ENCODE data around the gene GNAQ.
A peak's percentile ranks its signal among the peaks of the same experiment; 100 is the strongest.
"Not testable (repeated sequence)": the region's sequence is repeated elsewhere in the genome, so short reads cannot be mapped to it uniquely, and the experiment has no call there.

The GNAQ gene

DNA sequence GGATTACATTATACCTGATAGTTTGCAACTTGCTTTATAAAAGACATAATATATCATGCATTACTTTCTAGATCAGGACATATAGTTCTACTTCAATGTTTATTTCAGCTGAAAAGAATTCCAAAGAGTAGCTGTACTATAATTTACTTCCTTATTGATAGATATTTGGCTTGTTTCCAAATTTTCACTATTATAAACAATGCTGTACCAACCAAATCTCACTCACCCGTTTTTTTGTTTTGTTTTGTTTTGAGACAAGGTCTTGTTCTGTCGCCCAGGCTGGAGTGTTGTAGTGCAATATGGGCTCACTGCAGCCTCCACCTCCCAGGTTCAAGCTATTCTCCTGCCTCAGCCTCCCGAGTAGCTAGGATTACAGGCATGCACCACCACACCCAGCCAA is 132.7 kb downstream of the GNAQ start:
- ATAC-seq, result no peak

DNA sequence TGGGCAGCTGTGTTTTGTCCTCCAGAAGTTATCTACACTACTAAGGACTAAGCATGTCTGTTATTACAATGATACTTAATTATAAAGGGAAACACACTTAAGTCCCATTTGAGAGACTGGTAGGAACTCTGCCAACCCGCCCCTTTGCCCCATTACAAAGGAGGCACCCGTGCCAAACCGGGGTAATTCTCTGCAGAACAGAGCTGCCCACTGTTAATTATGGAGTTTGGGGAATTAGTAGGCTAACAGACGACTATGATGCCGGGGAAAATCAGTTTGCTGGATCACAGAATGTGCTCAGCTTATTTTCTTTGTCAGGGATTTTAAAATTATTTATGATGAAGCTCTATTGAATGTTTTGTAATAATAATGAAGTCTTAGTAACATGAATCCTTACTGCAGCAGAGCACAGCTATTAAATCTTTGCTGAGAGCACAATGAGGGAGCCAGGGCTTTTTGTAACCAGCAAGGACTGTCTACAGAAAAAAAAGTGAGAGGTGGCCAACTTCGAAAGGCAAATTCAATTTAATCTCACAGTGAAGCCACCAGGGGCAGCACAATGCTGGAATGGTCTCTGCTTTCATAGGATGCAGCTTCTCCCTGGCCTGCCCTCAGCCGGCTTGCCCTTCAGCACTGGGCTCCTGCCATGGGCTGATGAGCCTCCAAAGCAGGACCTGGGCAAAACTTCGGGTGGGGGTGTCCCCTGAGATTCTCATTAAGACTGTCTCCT is 134.5 kb downstream of the GNAQ start:
- no peak for ATAC-seq

DNA sequence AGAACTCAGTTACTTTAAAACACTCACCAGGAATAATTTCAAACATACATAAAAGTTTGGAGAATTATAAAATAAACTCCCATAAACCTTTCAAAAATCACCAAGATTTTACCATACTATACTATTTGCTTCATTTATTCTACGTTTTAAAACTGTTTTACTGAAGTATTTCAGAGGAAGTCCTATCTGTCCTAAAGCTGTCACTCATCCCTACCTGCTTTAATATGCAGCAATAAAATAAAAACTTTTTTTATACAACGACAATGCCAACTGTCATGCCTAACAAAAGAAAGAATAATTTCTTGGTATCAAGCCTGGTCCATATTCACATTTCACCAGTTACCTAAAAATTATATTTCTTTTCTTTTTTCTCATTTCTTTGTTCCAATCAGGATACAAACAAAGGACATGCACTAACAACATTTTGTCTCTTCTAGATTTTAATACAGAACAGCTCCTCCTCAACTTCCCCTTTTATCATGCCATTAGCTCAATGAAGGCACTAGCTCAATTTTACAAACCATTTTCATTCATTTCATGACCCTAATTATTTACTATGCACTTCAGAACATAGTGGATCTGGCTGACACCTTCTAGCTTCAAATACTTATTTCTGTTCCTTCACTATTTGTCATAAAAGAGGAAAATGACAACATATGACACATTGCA is 135.2 kb downstream of the GNAQ start:
- no peak for ATAC-seq

DNA sequence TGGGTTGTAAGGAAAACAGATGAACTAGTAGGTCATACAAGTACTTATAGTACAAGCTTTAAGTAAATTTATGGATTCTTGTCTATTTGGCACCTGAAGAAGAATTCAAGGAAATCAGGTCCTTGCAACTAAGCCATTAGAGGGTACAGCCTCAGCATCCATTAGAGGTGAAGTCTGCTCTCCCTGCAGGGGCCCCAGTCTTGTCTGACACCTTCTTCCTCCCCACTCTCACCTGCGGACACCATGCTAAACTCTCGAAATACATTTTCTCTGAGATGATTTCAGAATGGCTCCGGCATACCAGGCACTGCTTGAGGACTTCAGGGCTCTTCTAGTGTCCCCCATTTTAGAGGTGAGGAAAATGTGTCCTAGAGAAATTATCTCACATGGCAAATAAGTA is 137.9 kb downstream of the GNAQ start:
- no peak for ATAC-seq

DNA sequence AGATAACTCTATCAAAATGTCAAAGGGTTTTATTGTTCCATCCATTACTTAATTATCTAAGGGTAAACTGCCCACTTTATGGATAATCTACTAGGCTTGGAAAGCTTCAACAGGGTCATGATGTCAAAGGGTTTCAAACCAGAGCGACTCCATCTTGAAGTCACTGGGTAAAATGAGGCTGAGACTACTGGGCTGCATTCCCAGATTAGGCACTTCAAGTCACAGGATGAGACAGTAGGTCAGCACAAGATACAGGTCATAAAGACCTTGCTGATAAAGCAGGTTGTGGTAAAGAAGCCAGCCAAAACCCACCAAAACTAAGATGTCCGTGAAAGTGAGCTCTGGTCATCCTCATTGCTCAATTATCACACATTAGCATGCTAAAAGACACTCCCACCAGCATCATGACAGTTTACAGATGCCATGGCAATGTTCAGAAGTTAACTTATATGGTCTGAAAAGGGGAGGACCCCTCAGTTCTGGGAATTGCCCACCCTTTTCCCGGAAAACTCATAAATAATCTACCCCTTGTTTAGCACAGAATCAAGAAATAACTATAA is 138.6 kb downstream of the GNAQ start:
- no peak for ATAC-seq

DNA sequence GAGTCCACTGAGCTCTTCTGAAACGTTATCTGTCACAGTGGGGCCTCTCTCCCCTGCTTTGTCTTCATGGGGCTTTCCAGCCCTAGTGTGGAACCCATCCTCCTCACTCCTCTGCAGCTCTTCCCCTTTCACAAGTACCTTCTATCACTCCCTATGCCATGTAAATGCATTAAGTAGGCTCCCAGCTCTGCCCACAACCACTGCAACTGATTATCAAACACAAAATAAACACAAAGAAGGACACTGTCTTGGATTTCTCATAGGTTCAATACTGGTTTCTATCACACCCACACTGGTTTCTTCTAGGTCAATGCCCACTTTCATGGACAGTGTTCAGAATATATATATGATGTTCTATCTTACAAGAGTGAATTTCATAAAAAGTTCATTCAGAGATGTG is 139.4 kb downstream of the GNAQ start:
- ATAC-seq, result peak in 1 of 2 donors; percentile 36

DNA sequence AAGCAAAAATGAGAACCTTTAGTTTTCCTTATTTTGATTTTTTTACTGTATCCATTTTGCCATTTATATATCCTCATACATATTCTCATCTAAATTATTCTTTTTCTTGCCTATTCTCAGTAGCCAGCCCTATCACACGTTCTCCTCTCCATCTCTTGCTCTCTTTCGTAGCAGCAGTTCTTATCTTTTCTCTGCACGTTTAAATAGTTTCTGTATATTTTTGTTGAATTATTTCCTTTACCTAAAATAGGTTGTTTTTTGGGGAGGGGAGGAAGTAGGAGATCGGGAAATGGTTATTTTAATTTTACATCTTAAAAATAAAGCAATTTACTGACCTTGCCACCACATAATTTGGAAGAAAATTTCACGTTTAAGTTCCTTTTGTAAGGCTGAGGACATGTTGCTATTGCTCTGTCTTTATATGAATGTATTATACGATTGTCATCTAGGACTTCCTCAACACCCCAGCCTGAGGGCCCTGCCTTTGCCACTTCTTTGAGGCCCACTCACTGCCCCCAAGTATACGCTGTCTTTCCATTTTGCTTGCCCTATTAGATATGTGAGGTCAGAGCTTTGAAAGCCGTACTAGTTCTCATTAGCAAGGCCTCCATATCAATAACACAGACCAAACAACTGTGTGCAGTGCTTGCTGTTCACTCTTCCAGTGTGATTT is 140.3 kb downstream of the GNAQ start:
- ATAC-seq, result no peak

DNA sequence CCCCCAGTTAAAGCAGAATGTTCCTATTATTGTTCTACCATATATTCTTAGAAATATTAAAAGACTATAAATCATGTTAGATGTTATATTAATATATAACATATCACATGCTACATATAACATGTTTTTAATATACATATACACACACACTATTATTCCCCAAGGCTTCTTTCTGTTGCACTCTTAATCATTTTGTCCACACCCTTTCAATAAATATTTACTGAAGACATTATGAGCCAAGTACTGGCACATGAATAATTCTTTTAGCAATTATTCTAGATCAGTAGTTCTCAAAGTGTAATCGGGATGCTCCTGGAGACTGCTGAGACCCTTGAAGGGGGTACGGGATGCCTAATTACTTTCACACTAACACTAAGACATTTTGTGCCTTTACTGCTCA is 143.9 kb downstream of the GNAQ start:
- no peak for ATAC-seq

DNA sequence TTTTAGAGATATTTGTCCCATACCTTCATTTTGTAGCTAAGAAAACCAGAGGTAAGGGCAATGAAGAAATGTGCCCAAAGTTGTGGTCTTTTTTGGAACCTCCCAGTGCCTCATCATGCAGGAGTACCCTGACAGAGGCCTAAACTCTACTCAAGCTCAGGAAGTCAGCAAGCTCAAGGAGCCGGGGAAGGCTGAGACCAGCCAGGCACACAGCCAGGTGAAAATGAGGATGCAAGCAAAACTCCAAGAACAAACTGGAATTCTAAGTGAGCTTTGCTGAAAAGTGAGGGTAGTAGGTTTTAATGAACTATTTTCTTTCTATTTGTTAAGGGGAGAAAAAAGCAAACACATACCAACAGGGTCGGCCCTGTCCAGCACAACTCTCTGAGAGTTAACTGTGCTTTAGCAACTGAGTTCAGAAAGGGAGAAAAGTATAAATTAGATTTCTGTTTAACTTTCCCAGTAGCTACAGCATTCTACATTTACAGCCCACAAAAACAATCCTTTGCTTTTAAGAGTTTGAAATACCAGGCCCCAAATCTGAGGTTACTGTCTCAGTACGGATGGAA is 146.4 kb downstream of the GNAQ start:
- ATAC-seq, result no peak

DNA sequence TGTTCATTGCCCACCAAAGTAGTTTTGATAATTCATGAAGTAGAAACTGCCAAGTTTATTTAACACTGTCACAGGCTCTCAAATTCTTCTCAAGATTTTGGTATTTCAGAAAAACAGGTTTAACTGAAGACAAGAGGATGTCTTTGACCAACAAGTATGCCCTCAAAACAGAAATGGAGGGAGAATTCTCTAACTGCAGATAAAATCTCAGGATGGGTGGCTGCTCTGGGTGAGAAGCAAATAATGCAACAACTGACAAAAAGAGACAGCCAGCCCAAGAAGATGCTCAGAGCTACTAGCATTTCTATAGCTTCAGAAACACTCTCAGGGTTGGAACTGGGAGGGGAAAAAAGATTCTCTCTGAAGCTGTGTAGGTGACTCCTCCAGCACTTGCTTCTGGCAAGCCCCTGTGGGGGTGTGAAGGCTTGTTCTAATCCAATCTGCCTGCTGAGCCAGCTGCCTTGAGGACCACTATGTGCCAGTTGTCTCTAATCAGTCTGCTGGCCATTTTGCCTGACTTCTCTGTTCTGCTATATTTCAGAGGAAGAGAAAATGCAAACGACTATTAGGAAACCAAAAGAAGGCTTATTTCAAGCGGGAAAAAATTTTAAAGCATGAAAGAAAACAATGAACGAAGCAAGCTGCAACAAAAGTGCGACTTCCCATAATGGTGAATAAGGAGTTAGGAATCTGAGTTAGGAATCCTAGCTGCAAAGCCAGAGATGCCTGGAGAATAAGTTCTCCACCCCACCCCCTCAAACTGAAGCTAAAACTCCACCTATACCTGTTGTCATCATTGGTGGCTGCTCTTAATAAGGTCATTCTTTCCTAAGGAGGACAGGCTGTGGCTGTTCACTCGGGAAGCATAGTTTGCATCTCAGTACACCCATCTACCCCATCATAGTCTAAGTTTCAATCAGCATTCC is 147.5 kb downstream of the GNAQ start:
- ATAC-seq, result no peak

DNA sequence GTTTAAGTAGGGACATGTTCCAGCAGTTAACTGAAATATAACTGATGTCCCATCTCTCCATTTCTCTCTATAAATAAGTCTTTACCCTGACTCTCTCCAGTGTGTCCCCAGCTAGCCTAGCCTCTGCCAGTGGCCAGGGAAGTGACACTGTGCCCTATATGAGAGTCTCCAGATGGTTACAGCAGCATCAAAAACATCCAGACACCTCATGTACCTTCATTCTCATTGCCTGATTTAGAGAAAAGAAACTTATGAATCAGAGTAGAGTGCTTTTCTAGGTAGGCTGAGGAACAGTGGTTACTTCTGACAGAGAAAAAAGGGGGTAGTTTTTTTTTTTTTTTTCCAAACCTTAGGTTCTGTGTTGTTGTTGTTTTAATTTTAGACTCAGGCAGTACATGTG is 148.5 kb downstream of the GNAQ start:
- peak; percentile 55 to 68 for ATAC-seq

DNA sequence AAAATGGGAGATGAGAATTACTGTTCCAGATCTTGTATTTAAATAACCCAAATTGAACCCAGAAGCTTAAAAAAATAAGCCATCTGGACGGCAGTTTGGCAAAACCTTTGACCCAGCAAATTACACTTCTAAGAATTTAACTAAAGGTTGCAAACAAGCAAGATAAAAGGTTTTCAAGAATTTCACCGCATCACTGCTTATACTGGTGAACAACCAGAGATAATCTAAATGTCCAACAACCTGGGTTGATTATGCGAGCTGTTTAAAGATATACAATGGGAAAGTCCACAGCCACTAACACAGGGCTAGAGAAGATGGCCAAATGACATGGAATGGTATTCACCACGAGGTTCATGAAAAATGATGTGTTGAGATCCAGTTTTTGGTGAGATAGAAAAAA is 149.3 kb downstream of the GNAQ start:
- ATAC-seq, result no peak

DNA sequence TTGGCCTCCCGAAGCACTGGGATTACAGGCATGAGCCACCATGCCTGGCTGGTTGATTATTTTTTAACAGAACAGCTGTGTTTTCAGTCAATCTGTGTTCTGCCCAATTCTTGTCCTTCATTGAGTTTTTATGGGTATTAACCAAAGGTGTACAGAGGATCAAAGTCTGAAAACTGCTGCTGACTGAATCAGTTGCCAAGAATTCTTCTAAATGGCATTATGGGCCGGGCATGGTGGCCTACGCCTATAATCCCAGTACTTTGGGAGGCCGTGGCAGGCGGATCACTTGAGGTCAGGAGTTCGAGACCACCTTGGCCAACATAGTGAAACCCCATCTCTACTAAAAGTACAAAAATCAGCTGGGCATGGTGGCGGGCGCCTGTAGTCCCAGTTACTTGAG is 150.0 kb downstream of the GNAQ start:
- ATAC-seq, result not testable (repeated sequence)

DNA sequence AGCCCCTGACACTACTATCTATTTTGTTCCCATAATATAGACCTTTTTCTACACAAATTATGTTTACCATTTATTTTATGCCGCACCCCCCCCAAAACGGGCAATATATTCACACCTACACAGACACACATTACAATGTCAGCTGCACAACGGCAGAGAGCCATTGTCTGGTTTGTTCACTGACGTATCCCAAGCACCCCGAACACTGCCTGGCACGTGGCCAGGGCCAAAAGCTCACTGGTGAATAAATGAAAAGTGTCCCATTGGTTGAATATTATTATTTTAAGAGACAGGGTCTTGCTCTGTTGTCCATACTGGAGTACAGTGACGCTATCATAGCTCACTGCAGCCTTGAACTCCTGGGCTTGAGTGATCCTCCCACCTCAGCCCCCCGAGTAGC is 150.5 kb downstream of the GNAQ start:
- no peak for ATAC-seq

DNA sequence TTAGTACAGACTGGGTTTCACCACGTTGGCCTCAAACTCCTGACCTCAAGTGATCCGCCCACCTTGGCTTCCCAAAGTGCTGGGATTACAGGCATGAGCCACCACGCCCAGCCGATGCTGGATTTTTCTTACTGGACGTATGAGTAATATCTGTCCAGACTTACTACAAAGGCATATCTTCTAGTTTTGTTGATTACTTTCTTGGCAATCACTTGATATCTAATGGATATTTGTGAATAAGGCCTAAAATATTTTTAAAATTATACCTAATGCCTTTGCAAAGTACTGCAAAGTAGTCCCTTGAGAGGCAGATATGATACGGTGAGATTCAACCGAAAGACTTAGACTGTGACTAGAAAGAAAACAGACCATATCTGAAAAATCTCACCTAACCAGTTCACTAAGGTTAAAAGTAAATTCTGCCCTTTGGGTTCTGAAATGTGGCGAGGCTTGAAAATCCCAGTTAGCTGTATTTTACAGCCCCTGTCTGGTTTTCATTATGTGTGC is 152.1 kb downstream of the GNAQ start:
- no peak for ATAC-seq

DNA sequence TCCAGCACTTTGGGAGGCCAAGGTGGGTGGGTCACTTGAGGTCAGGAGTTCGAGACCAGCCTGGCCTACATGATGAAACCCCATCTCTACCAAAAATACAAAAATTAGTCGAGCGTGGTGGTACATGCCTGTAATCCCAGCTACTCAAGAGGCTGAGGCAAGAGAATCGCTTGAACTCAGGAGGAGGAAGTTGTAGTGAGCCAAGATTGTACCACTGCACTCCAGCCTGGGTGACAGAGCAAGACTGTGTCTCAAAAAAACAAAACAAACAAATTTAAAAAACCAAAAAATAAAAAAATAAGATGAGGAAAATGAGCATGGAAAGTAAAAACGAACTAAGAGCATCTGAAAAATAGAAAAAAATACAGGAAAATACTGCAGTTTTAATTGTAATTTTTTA is 152.8 kb downstream of the GNAQ start:
- not testable (repeated sequence) for ATAC-seq

DNA sequence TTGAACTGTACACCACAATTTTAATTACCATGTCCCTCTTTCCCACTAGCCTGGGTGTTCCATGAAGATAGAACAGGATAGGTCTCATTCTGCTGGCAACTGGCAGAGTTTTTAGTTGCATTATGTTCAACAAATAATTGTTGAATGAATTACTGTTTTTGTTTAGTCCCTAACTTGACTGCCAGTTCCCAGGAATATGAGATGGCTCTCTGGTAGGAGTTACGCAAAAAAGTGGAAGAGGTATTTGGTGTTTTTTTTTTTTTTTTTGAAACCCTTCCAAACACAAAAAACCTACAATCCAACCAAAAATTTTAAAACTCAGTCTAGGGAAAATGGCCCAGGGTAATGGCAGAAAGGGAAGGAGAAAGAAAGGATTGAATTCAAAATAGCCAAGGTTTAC is 153.6 kb downstream of the GNAQ start:
- no peak for ATAC-seq

DNA sequence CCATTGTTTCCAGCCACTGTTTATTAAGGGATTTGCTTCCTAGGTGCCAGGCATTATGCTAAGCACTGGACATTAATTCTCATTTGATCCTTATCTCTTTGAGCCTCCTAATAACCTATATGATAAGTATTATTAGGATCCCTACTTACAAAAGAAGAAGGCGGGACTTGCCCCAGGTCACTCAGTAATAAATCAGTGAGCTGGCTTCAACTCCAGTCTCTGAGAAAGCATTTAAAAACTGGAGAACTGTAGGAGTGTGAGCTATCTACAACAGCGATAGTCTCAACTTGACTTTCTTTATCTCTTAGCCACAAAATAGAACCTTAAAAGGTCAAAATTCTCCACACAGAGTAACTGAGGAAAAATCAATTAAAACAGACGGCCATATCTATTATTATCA is 155.0 kb downstream of the GNAQ start:
- ATAC-seq, result no peak

DNA sequence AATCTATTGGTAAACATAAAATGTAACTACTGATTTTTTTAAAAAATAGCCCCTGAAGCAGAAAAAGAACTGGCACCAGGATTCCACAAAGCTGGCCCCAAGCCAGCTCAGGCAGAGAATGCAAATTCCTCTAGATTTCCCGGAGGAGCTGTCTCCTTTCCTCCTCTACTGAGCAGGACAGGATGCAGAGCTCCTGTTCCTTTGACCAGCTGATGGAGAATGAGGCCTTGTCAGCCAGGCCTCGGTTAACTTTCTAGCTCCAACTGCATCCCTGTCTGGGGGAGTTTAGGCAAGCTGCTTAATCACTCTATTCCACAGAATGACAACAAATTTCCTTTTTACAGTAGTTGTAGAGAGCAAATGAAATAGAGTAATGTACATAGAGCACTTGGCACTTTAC is 155.5 kb downstream of the GNAQ start:
- ATAC-seq, result no peak

DNA sequence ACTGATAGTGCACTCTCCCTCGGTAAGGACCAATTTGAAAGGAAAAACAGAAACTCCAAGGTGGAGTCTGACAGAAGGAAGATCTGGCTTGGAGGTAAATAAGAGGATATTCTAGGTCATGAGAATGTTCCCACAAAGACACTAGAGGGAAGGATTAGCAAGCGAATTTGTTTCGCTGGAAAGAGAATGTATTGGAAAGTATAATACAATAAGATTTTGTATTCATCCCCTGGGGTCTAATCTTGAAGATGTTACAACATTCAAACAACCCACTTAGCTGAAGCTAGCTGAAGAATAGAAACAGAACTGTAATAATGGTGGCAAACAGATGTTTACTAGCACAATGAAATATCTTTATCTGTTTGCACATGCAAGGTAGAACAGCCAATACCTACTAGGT is 158.7 kb downstream of the GNAQ start:
- no peak for ATAC-seq

DNA sequence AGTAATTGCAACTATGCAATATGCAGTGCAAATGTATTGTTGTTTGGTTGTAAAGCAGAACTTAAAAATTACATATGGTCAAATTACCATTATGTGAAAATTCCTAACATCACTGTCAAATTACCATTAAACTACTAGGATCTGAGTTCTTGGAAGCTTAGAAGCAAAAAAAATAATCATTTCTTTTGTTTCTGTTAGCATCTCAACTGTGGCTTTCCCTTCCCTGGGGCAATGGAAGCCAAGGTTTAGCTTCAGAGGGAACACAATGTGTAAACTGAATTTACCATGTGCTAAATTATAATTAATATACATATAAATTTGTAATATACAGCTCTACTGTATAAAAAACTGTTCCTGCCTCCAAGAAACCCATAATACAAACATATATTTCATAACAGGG is 159.4 kb downstream of the GNAQ start:
- no peak for ATAC-seq

DNA sequence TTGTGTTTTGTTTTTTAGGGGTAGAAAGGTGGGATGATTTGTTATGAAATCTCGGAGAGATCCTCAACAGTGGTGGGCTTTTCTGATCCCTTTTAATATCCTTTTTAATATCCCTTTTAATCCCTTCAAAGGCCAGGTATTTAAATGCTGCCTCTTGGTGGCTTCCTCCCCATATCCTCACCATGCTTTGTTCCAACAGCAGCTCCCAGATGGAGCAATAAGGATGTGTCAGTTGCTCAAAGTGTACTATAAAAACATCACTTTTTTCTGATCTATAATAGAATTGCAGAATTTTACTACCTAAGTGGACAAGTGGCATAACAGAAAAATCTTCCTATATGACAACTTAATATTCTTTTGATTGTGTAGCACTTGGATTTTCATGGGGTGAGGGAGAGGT is 160.1 kb downstream of the GNAQ start:
- ATAC-seq, result no peak

Measured in activated CD4-positive, CD25-positive, alpha-beta regulatory T cell treated with anti-CD3 and anti-CD28 coated beads, Interleukin-2, amount 50 U/mL, for 24 hours (primary cell).